SK-N-SH (cell line): ENCODE measurements around the gene AP3D1. TPM values are rescaled to one million over a fixed set of nuclear protein-coding genes. Genes with fewer than 3 reads are reported as not detected.

Experiments used
- CTCF ChIA-PET: fragments of 300-600, 350-600 bp; formaldehyde crosslinking; extraction: SDS; loops from one replicate; lab custom pipeline; 2021; lab: Yijun Ruan, JAX
- POLR2A ChIA-PET: fragments of 350-600 bp; sonication (Branson Sonifier 250); formaldehyde crosslinking; extraction: SDS; loops from one replicate; lab custom pipeline; 2020; ENCODE audit warnings: antibody characterized with exemption, inconsistent platforms; lab: Yijun Ruan, JAX
- DNase-seq: peaks from one replicate; pipeline ENCODE4 v3.0.0; 2012
- H2AFZ ChIP-seq: fragments of 200-600 bp; sonication (generic); 2 replicates; pipeline ENCODE4 v1.8.1; 2016; ENCODE audit warnings: antibody characterized with exemption, mild to moderate bottlenecking, low read depth
- H3F3A ChIP-seq: fragments of 200-600 bp; sonication (generic); replicated peaks from 2 replicates; pipeline ENCODE3; 2016; ENCODE audit warnings: antibody characterized with exemption, mild to moderate bottlenecking; ENCODE audit not compliant: insufficient read depth
- H3K27ac ChIP-seq, 2 experiments: fragments of 200-500 bp in 1 of 2; fragments of 200-600 bp in 1 of 2; sonication (Bioruptor generic) in 1 of 2; sonication (generic), shearing (Covaris generic) in 1 of 2; 2 replicates each; pipeline versions ENCODE4 v1.5.1 to v1.6.1; 2014 to 2016; ENCODE audit warnings: low read depth in 2 of 2, inconsistent platforms in 1 of 2, low read length in 1 of 2, mild to moderate bottlenecking in 1 of 2, mixed read lengths in 1 of 2
- H3K27me3 ChIP-seq: fragments of 200-600 bp; sonication (generic), shearing (Covaris generic); 2 replicates; pipeline ENCODE4 v1.6.1; 2016; ENCODE audit warnings: mixed run types; ENCODE audit not compliant: insufficient read depth
- H3K36me3 ChIP-seq, 2 experiments: fragments of 200-500 bp in 1 of 2; fragments of 200-600 bp in 1 of 2; sonication (Bioruptor generic) in 1 of 2; sonication (generic) in 1 of 2; replicated peaks in 1 of 2; 2 replicates each; pipeline versions ENCODE3 to v1.5.1; 2014 to 2016; ENCODE audit warnings: low read length in 1 of 2, mild to moderate bottlenecking in 1 of 2; ENCODE audit not compliant: insufficient read depth in 2 of 2, control insufficient read depth in 1 of 2
- H3K4me1 ChIP-seq, 2 experiments: fragments of 200-500 bp in 1 of 2; fragments of 200-600 bp in 1 of 2; sonication (Bioruptor generic) in 1 of 2; sonication (generic), shearing (Covaris generic) in 1 of 2; 2 replicates each; pipeline versions ENCODE4 v1.5.1 to v1.6.1; 2014 to 2016; ENCODE audit warnings: low read depth in 1 of 2, low read length in 1 of 2, mixed run types in 1 of 2; ENCODE audit not compliant: insufficient read depth in 2 of 2, control insufficient read depth in 1 of 2
- H3K4me2 ChIP-seq: fragments of 200-600 bp; sonication (generic), shearing (Covaris generic); 2 replicates; pipeline ENCODE4 v1.6.1; 2017; ENCODE audit warnings: mixed run types
- H3K4me3 ChIP-seq, 2 experiments: fragments of 200-500 bp in 1 of 2; fragments of 200-600 bp in 1 of 2; sonication (Bioruptor generic) in 1 of 2; sonication (generic), shearing (Covaris generic) in 1 of 2; 2 replicates each; pipeline versions ENCODE4 v1.5.1 to v1.8.1; 2014 to 2016; ENCODE audit warnings: low read depth in 2 of 2, inconsistent platforms in 1 of 2, low read length in 1 of 2, mild to moderate bottlenecking in 1 of 2, mixed read lengths in 1 of 2, moderate library complexity in 1 of 2
- H3K79me2 ChIP-seq: fragments of 200-600 bp; sonication (generic); 2 replicates; pipeline ENCODE4 v1.8.1; 2017; ENCODE audit warnings: mild to moderate bottlenecking; ENCODE audit not compliant: insufficient read depth
- H3K9ac ChIP-seq: fragments of 200-600 bp; sonication (generic); 2 replicates; pipeline ENCODE4 v1.6.1; 2017; ENCODE audit warnings: mixed run types
- H3K9me2 ChIP-seq: fragments of 200-600 bp; sonication (generic); 2 replicates; pipeline ENCODE4 v1.6.1; 2017; ENCODE audit warnings: mixed run types
- H3K9me3 ChIP-seq: fragments of 200-600 bp; sonication (generic); 2 replicates; pipeline ENCODE4 v1.6.1; 2017; ENCODE audit warnings: mixed run types, mild to moderate bottlenecking, moderate library complexity
- H4K20me1 ChIP-seq: fragments of 200-600 bp; sonication (generic); 2 replicates; pipeline ENCODE4 v1.6.1; 2017; ENCODE audit warnings: mild to moderate bottlenecking, mixed run types; ENCODE audit not compliant: insufficient read depth
- EZH2phosphoT487 ChIP-seq: fragments of 200-600 bp; sonication (generic); IDR thresholded peaks from 2 replicates; pipeline ENCODE4 v1.6.1; 2017; ENCODE audit warnings: low read depth, mixed run types, mild to moderate bottlenecking, antibody characterized with exemption, moderate library complexity, borderline replicate concordance
- FOXJ3 ChIP-seq: sonication (generic); formaldehyde crosslinking; IDR thresholded peaks from 2 replicates; pipeline ENCODE4 v1.5.1; 2020; ENCODE audit warnings: mild to moderate bottlenecking, missing genetic modification reagents
- FOXM1 ChIP-seq: IDR thresholded peaks from 2 replicates; pipeline ENCODE4 v1.4.0; 2012; ENCODE audit warnings: low read depth, mild to moderate bottlenecking
- GABPA ChIP-seq: IDR thresholded peaks from 2 replicates; pipeline ENCODE4 v1.4.0; 2012; ENCODE audit warnings: low read depth, mild to moderate bottlenecking
- JUND ChIP-seq: IDR thresholded peaks from 2 replicates; pipeline ENCODE4 v1.4.0; 2012
- NFIC ChIP-seq: IDR thresholded peaks from 2 replicates; pipeline ENCODE4 v1.4.0; 2012; ENCODE audit warnings: borderline replicate concordance
- POLR2AphosphoS5 ChIP-seq: IDR thresholded peaks from 2 replicates; pipeline ENCODE4 v1.6.1; 2012; ENCODE audit warnings: low read depth, low read length
- SIN3A ChIP-seq: IDR thresholded peaks from 2 replicates; pipeline ENCODE4 v1.6.1; 2012; ENCODE audit warnings: low read depth, mild to moderate bottlenecking, low read length, moderate library complexity, borderline replicate concordance
- TAF1 ChIP-seq: IDR thresholded peaks from 2 replicates; pipeline ENCODE4 v1.6.1; 2012; ENCODE audit warnings: low read depth, mild to moderate bottlenecking, low read length, moderate library complexity, borderline replicate concordance
- WGBS: methylation state at CpG from one replicate; pipeline ENCODE4 v1.1.6; 2017; ENCODE audit warnings: low lambda C conversion rate; 5-methylcytosine and 5-hydroxymethylcytosine counted together
- polyA plus RNA-seq, 3 experiments: library from polyadenylated mRNA; depleted of rRNA; stranded (reverse); fragments of >200 nt; gene quantifications; 2 replicates each; pipeline ENCODE4 v1.2.3, GENCODE V29; 2012
- TF ChIP-seq, protein P1 (sequence below): IDR thresholded peaks from 2 replicates; pipeline ENCODE4; 2012
- TF ChIP-seq, protein P2 (sequence below): IDR thresholded peaks from 2 replicates; pipeline ENCODE4 v1.4.0; 2012; ENCODE audit warnings: low read depth

The AP3D1 gene
- polyA plus RNA-seq, 1 of the 3 experiments (the other 2 are of a cell fraction), result 127 TPM

DNA sequence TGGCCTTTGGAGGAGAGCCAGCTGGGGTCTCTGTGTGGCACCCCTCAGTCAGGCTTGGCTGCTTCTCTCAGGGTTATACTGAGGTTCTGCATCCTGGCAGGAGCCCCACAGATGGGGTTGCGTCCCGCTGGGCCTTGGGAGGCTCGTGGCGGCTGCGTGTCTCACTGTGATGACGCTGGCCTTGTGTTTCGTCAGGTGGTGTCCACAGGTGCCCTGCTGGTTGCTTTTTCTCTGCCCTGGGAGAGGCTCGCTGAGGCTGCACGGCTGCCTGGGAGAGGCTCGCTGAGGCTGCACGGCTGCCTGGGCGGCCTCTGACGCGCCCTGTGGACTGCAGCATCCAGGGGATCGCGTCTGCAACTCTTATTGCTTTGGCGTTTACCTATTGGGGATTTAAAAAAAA lies 27.7 kb upstream of the AP3D1 start:
- Histone ChIP-seq H2AFZ (no peak overlapping the region), H3K27me3 (no peaks in the 10 kb centered on the region), H3K4me3 (no peak overlapping the region), H3K36me3 (peaks cover 0 to 3% of the 10 kb centered on the region in 2 experiments), H3K4me1 (peaks cover 0 to 10% of the 10 kb centered on the region in 2 experiments; a peak in 1 of 4 replicates), H4K20me1 (peaks cover 81% of the 10 kb centered on the region), H3K4me2 (no peak overlapping the region), H3K9me2 (no peaks in the 10 kb centered on the region), H3F3A (no peaks in the 10 kb centered on the region), H3K27ac (no peak overlapping the region), H3K9me3 (no peaks in the 10 kb centered on the region), H3K79me2 (peaks cover 100% of the 10 kb centered on the region), H3K9ac (no peak overlapping the region)
- ChIA-PET POLR2A (no interaction called here), CTCF (interaction anchor here (1.3 kb wide), 1 partner anchor 23 kb away, joined by 3 read pairs; no protein-coding TSS in a partner anchor)
- no peak for TF ChIP-seq FOXJ3 (CRISPR knock-in tag)
- TF ChIP-seq JUND, result no peak
- TF ChIP-seq FOXM1, result no peak
- WGBS, result 98% methylated on average over 8 of the region's 17 CpGs
- DNase-seq, result no peak

DNA sequence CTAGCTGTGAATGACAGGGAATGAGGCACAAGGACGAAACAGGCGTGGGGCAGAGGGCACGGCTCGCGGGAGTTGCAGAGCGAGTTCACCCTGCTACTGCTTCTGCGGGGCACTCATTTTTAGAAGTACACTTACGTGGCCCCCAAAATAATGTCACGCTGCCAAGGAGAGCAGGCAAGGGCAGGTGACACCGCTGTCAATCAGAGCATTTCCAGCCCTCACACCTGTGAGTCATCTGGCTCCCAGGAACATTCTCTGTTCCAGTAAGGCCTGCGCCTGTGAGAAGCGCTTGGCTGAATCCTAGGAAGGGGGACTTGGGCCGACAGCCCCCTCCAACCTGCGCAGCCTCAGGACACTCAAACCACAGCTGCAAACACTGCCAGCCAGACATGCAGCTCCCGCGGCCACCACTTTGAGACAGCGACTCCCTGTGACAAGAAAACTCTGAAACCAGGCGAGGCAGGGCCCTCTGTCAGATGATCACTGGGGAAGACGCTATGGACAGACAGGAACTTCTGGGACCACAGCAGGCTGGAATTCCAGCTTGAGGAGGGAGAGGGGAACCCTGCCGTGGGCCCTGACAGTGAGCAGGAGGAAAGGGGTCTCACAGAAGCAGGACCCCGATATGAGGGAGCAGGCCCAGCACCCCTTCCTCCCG lies 25.1 kb upstream of the AP3D1 start:
- TF ChIP-seq, protein P1, sequence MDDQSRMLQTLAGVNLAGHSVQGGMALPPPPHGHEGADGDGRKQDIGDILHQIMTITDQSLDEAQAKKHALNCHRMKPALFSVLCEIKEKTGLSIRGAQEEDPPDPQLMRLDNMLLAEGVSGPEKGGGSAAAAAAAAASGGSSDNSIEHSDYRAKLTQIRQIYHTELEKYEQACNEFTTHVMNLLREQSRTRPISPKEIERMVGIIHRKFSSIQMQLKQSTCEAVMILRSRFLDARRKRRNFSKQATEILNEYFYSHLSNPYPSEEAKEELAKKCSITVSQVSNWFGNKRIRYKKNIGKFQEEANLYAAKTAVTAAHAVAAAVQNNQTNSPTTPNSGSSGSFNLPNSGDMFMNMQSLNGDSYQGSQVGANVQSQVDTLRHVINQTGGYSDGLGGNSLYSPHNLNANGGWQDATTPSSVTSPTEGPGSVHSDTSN, result 0 out of 2 replicates have a peak, but pooled peaks have one; percentile 13
- TF ChIP-seq NFIC (no peak), JUND (no peak)
- peaks cover 1 to 16% of the 10 kb centered on the region in 2 experiments; a peak in 2 of 4 replicates for H3K4me1 ChIP-seq
- ChIA-PET CTCF (interaction anchor here (1.7 to 2.6 kb wide), 2 partner anchors 20 to 140 kb away, joined by 3 to 10 read pairs; no protein-coding TSS in a partner anchor), POLR2A (no interaction called here)
- no peak for DNase-seq
- WGBS, result 93% methylated on average over 16 of the region's 22 CpGs
- no peak overlapping the region for H3K4me2 ChIP-seq
- no peaks in the 10 kb centered on the region for H3K36me3 ChIP-seq
- no peaks in the 10 kb centered on the region for H3K9me3 ChIP-seq
- no peak overlapping the region for H3K4me3 ChIP-seq
- no peaks in the 10 kb centered on the region for H3K9me2 ChIP-seq
- H4K20me1 ChIP-seq, result peaks cover 73% of the 10 kb centered on the region
- peaks cover 100% of the 10 kb centered on the region for H3K79me2 ChIP-seq
- H2AFZ ChIP-seq, result no peak overlapping the region
- H3F3A ChIP-seq, result no peaks in the 10 kb centered on the region
- no peak overlapping the region; a peak in 1 of 4 replicates for H3K27ac ChIP-seq
- H3K27me3 ChIP-seq, result no peaks in the 10 kb centered on the region
- H3K9ac ChIP-seq, result no peak overlapping the region

DNA sequence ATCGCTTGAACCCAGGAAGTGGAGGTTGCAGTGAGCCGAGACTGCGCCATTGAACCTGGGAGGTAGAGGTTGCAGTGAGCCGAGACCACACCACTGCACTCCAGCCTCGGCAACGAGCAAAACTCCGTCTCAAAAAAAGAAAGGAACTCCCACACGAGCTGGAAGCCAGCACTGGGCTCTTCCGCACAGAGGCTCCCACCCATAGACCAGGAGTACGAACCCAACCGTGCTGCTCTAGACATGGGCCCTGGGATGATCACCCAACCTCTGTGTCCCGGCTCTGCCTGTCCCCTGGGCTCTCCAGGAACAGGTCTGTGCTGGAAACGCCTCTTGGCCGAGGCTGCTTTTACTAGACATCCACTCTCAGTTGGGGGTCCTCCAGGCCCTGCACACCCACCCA lies 24.4 kb upstream of the AP3D1 start:
- no peak overlapping the region for H3K27ac ChIP-seq
- H3F3A ChIP-seq, result no peaks in the 10 kb centered on the region
- 93% methylated on average over 8 of the region's 14 CpGs for WGBS
- TF ChIP-seq POLR2AphosphoS5, result no peak
- TF ChIP-seq TAF1, result no peak
- no peak for TF ChIP-seq GABPA
- TF ChIP-seq, protein P2, sequence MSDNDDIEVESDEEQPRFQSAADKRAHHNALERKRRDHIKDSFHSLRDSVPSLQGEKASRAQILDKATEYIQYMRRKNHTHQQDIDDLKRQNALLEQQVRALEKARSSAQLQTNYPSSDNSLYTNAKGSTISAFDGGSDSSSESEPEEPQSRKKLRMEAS, result no peak
- TF ChIP-seq, protein P1, result no peak
- no peak for TF ChIP-seq FOXM1
- TF ChIP-seq EZH2phosphoT487, result no peak
- no peak for TF ChIP-seq SIN3A
- no peak overlapping the region for H3K4me2 ChIP-seq
- POLR2A ChIA-PET, result no interaction called here
- no peaks in the 10 kb centered on the region for H3K9me2 ChIP-seq
- CTCF ChIA-PET, result interaction anchor here (2.6 kb wide), 1 partner anchor 140 kb away, joined by 10 read pairs; no protein-coding TSS in a partner anchor
- peaks cover 7 to 16% of the 10 kb centered on the region in 2 experiments; a peak in 2 of 4 replicates for H3K4me1 ChIP-seq
- peaks cover 100% of the 10 kb centered on the region for H3K79me2 ChIP-seq
- no peak for DNase-seq
- H2AFZ ChIP-seq, result no peak overlapping the region
- no peak overlapping the region for H3K4me3 ChIP-seq
- no peaks in the 10 kb centered on the region for H3K9me3 ChIP-seq
- no peaks in the 10 kb centered on the region for H3K36me3 ChIP-seq
- H3K27me3 ChIP-seq, result no peaks in the 10 kb centered on the region
- H4K20me1 ChIP-seq, result peaks cover 73% of the 10 kb centered on the region
- H3K9ac ChIP-seq, result no peak overlapping the region
